Psoas muscle (tissue), 8 donors: ENCODE results near the gene ZAR1. TPM values are rescaled to one million over a fixed set of nuclear protein-coding genes. Genes with fewer than 3 reads are reported as not detected.

ENCODE experiments used
- ATAC-seq, 4 donors: fragments of 200-7000 bp; cut with Tn5 transposase; one replicate each; pipeline ENCODE4 v1.9.1; 2020; ENCODE audit warnings: moderate library complexity in 3 of 4, mild to moderate bottlenecking in 2 of 4
- DNase-seq, 2 donors: peaks; one replicate each; pipeline ENCODE4 v3.0.0-alpha.2; 2020
- H3K27ac ChIP-seq: fragments of 200-600 bp; one replicate; pipeline ENCODE4 v1.8.0; 2022
- H3K27me3 ChIP-seq, 3 donors: fragments of 200-600 bp in 1 of 3; one replicate each; pipeline versions ENCODE4 v1.6.1 to v1.8.0; 2013 to 2022; ENCODE audit warnings: low read length in 2 of 3, mild to moderate bottlenecking in 2 of 3, moderate library complexity in 1 of 3; ENCODE audit not compliant: insufficient read depth in 3 of 3
- H3K36me3 ChIP-seq, 2 donors: fragments of 200-600 bp in 1 of 2; one replicate each; pipeline versions ENCODE4 v1.6.1 to v1.8.0; 2013 to 2022; ENCODE audit warnings: low read depth in 1 of 2, mild to moderate bottlenecking in 1 of 2, moderate library complexity in 1 of 2; ENCODE audit not compliant: insufficient read depth in 1 of 2
- H3K4me1 ChIP-seq: fragments of 200-600 bp; one replicate; pipeline ENCODE4 v1.8.0; 2022
- H3K4me3 ChIP-seq: fragments of 200-600 bp; one replicate; pipeline ENCODE4 v1.8.0; 2022; ENCODE audit warnings: mild to moderate bottlenecking
- H3K9me3 ChIP-seq: fragments of 200-600 bp; one replicate; pipeline ENCODE4 v1.8.0; 2022
- whole genome bisulfite sequencing, 3 donors: extraction: QIAGEN DNeasy Blood & Tissue Kit; methylation state at CpG; one replicate each; pipeline versions ENCODE4 v1.1.6 to v1.1.7; 2013; 5-methylcytosine and 5-hydroxymethylcytosine counted together
- intact Hi-C, 2 donors: fragments of 100-400 bp; cut with DNase I; formaldehyde crosslinking; loops; one replicate each; pipeline versions ENCODE4 v1.11.0 to v1.14.2; 2022
- polyA plus RNA-seq, 3 donors: library from polyadenylated mRNA; stranded (reverse); fragments of 200-250 nt; gene quantifications; one replicate each; pipeline ENCODE4 v1.2.3, GENCODE V29; 2013
- total RNA-seq, 4 donors: library from RNA; stranded (reverse); fragmentation: NEBNext Ultra II Directional in 2 of 4; extraction: Animal tissue kit (Norgen Biotek cat#: 25700) in 2 of 4; gene quantifications; one replicate each; pipeline versions ENCODE4 v1.2.1 to v1.2.4, GENCODE V29; 2021 to 2023
- TF ChIP-seq, protein P1 (sequence below): fragments of 200-600 bp; IDR thresholded peaks from one replicate; pipeline ENCODE4 v1.8.0; 2022; ENCODE audit warnings: antibody characterized with exemption
- donor health status: healthy with polysubstance abuse.
- donor health status: DM: no; HTN: no; CAD: no; lungs with moderate emphysema.
- donor health status: Bipolar disorder and iron deficiency.
- donor health status: healthy.
- donor health status: DM: yes; HTN: yes; CAD: no.
- donor health status: DM: no; HTN: no; CAD: no.
- donor health status: DM: no; HTN: no; CAD: no.
- donor health status: DM: yes; HTN: yes; CAD: no.

Gene ZAR1
- total and polyA plus RNA-seq, 7 donors: not detected

DNA sequence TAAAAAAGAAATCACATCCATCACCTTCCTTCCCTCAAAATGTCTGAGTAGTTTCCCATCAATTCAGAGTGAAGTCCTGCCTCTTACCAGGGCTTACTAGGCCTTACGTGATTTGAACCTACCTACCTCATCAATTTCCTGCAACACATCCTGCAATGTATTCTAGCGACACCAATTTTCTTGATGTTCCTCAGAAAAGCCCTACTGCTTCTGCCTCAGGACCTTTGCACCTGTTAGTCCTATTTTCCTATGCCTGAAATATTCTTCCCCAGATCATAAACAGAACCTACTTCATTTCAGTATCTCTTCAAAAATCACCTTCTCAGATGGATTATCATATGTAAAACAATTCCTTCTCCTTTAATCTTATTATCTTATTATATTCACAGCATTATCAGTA, 52.8 kb downstream of the ZAR1 start:
- H3K36me3 ChIP-seq: peaks cover 8 to 91% of the 10 kb centered on the region in 2 donors
- DNase-seq: no peak
- TF ChIP-seq, protein P1, sequence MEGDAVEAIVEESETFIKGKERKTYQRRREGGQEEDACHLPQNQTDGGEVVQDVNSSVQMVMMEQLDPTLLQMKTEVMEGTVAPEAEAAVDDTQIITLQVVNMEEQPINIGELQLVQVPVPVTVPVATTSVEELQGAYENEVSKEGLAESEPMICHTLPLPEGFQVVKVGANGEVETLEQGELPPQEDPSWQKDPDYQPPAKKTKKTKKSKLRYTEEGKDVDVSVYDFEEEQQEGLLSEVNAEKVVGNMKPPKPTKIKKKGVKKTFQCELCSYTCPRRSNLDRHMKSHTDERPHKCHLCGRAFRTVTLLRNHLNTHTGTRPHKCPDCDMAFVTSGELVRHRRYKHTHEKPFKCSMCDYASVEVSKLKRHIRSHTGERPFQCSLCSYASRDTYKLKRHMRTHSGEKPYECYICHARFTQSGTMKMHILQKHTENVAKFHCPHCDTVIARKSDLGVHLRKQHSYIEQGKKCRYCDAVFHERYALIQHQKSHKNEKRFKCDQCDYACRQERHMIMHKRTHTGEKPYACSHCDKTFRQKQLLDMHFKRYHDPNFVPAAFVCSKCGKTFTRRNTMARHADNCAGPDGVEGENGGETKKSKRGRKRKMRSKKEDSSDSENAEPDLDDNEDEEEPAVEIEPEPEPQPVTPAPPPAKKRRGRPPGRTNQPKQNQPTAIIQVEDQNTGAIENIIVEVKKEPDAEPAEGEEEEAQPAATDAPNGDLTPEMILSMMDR: no peak

GRCh38 chr4:48543796-48544195, 53.7 kb downstream of the ZAR1 start:
- peaks cover 8 to 99% of the 10 kb centered on the region in 2 donors for H3K36me3 ChIP-seq
- intact Hi-C loops: no loop called here

More for the DNA sequence above, 52.8 kb downstream of the ZAR1 start:
- H3K27me3 ChIP-seq: no peaks in the 10 kb centered on the region
- ATAC-seq: no peak
- no peak overlapping the region for H3K27ac ChIP-seq
- no peak overlapping the region for H3K4me3 ChIP-seq
- no peaks in the 10 kb centered on the region for H3K9me3 ChIP-seq
- WGBS, 3 donors: 95 to 100% (median 98%) methylated on average over 2 of the region's 2 CpGs
- no peaks in the 10 kb centered on the region for H3K4me1 ChIP-seq
- intact Hi-C loops: no loop called here

More at GRCh38 chr4:48543796-48544195, 53.7 kb downstream of the ZAR1 start:
- H3K27me3 ChIP-seq: no peaks in the 10 kb centered on the region
- H3K4me3 ChIP-seq: no peak overlapping the region
- ATAC-seq (no peak), DNase-seq (no peak)
- no peak overlapping the region for H3K27ac ChIP-seq
- TF ChIP-seq, protein P1: no peak
- 81 to 88% (median 87%) methylated on average over 3 of the region's 3 CpGs for WGBS, 3 donors
- H3K4me1 ChIP-seq: no peaks in the 10 kb centered on the region
- no peaks in the 10 kb centered on the region for H3K9me3 ChIP-seq

Other genes starting within 250 kb of the ZAR1 start
- gene TEC, start 220.4 kb upstream of the ZAR1 start, total RNA-seq: 1 to 10 TPM in 2 of 4 donors, under 1 TPM in 2; 0.91 to 2.0 (median 1.2) TPM
- gene TEC, start 220.4 kb upstream of the ZAR1 start, polyA plus RNA-seq: 1 to 10 TPM in 1 of 3 donors, under 1 TPM in 2; 0.80 to 1.2 (median 0.82) TPM
- gene SLAIN2, start 148.7 kb upstream of the ZAR1 start, total RNA-seq: 100 to 1,000 TPM; 157 to 204 (median 191) TPM
- gene SLAIN2, start 148.7 kb upstream of the ZAR1 start, polyA plus RNA-seq: 100 to 1,000 TPM in 1 of 3 donors, 10 to 100 TPM in 2; 69.5 to 203 (median 79.9) TPM
- under 1 TPM in 3 of 4 donors, not detected in 1; 0.11 to 0.22 (median 0.12) TPM for gene SLC10A4, start 6.9 kb upstream of the ZAR1 start, total RNA-seq
- gene SLC10A4, start 6.9 kb upstream of the ZAR1 start, polyA plus RNA-seq: under 1 TPM; 0.06 to 0.29 (median 0.18) TPM